OCI-LY1 (cell line): ENCODE measurements around the gene EZH2.

Source experiments
- CTCF ChIP-seq: fragments of 200-600 bp; sonication (generic), shearing (Covaris generic); IDR thresholded peaks from 2 replicates; pipeline ENCODE4 v1.5.1; 2017; ENCODE audit warnings: mild to moderate bottlenecking, antibody characterized with exemption, low read length, moderate library complexity, mixed read lengths
- EZH2 ChIP-seq: fragments of 200-600 bp; sonication (generic), shearing (Covaris generic); IDR thresholded peaks from 2 replicates; pipeline ENCODE4 v1.8.0; 2017; ENCODE audit warnings: borderline replicate concordance, mixed run types, mild to moderate bottlenecking, antibody characterized with exemption, low read length, moderate library complexity, mixed read lengths

- TF ChIP-seq CTCF (no peak), EZH2 (no peak)
Measured at GRCh38 chr7:148931470-148931869, 47.4 kb upstream of the EZH2 start.
